ENCODE measurements around the gene PITRM1.

The PITRM1 gene

DNA sequence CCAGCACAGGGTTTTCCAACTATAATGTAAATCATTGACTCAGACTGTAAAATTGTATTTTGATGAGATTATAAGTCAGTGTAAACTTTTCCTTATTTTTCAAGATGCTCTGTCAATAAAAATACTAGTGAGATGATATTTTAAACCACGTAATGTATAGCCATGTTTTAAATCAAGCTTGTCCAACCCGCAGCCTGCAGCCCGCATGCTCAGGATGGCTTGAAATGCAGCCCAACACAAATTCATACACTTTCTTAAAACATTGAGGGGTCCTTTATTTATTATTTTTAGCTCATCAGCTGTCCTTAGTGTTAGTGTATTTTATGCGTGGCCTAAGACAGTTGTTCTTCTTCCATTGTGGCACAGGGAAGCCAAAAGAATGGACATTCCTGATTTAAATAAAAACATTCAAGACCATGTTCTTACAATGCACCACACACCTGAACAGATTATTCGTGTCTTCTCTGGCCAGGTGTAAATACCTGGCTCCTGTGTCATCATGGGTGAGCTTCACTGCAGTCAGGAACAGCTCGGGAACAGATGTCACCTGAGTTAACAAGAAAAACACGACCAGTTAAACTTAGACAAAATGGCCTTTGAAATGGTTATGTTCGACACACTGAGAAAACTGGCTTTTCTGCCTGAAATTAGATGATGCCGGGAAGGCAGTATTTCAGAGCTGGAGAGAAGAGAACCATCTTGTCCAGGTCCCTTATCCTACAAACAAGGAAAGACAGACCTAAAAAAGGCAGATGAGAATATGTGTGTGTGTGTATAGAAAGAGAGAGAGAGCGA lies 5.9 kb downstream of the PITRM1 start:
- no peak for DNase-seq (ENCODE audit: low read depth in 2 of 2)

DNA sequence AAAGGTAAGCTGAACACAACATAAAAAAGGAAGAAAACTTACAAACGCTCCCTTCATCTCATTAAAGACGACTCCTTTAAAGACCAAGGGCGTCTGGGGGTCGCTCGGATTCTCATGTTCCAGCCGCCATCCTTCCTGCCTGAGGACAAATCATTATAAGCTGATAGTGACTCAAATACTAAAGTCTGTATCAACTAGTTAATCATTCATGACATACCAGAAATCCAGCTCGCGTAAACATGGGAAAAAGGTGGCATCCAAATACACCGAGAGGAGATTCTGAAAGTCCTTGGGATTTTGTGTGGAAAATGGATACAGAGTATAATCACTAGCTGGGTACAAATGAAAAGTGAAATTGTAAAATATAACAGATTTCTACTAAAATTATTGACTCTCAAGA lies 7.4 kb downstream of the PITRM1 start:
- no peak for DNase-seq (ENCODE audit: low read depth in 2 of 2)

DNA sequence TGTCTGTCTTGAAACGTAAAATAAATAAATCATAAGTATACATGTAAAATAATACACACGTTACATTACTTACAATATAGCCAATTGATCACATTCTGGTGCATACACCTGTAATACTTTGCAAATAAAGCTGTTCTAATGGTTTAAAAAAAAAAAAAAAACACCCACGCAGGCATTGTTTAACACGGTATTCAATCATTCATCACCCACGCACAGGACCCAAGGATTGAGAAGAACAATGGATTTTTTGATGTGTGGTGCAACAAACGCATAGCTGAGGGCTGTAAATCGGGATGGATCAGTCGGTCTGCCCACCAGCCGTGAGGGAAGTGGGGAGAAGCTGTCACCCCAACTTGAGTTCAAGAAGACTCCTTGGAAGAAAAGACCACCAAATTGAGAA lies 8.7 kb downstream of the PITRM1 start:
- no peak for DNase-seq (ENCODE audit: low read depth in 2 of 2)

DNA sequence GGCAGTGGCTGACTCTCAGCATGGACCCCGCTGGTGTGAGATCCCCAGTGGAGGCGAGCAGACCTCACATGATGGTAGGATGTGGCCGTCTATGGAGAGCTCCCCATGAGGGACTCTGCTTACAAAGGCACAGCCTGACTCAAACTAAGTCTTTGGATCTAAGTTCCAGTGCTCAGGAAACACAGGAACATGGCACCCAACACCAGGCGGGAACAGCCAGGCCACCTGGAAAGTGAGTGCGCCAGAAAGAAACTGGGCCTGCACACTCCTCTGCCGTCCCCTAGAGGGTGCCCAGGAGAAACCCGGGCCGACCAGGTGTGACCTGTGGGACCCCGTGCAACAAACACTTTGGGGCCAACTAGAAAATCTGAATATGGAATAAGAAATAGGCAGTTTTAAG lies 10.0 kb downstream of the PITRM1 start:
- no peak for DNase-seq (ENCODE audit: low read depth in 2 of 2)

DNA sequence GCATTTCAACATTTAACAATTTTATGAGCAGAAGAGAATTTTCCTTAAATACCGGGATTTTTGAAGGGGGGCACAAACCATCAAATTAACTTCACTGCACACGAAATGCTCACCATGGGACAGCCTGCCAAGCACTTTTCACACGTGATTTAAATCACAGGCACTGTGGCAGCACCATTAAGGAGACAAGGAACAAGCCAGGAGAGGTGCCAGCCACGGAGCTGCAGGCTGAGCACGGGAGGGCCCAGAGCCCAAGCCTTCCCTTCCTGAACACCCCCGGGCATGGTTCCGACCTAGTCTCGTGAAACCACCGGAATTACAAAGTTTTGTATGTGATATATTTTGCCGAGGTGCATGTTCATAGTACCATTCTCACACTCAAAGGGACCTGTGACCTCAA lies 13.4 kb downstream of the PITRM1 start:
- DNase-seq (ENCODE audit: low read depth in 2 of 2) = no peak

DNA sequence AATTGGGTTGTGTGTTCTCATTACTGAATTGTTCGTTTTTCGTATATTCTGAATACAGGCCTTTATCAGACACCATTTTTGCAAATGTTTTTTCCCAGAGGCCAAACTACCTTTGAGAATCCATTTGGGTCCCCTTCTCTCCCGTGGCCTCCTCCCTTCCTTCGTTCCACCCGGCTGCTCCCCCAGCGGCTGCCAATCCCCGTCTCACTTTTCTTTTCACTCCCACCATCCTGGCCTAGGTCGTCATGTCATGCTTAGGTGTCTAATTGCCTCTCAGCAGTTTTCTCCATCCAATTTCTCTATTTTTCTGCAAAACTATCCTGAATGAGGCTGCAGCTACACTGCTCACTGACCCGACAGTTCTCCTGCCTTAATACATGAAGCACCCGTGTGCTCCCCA lies 17.9 kb downstream of the PITRM1 start:
- DNase-seq (ENCODE audit: low read depth in 2 of 2) = no peak

DNA sequence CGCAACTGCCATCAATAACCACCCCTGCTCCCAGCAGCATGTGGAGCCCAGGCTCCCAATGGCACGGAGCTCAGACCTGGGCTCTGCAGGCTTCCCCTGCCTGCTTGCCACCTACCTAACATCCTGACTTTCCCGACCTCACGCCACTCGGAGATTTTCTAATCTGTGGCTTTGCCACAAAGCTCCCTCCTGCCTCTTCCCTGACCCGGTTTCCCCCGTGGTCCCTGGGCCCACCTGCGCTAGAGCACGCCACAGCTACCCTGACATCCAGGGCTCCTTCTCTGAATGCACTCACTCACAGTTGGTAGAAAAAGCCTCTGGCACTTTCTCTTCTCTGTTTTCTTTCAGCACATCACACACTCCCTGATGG lies 20.0 kb downstream of the PITRM1 start:
- DNase-seq (ENCODE audit: low read depth in 2 of 2) = no peak

DNA sequence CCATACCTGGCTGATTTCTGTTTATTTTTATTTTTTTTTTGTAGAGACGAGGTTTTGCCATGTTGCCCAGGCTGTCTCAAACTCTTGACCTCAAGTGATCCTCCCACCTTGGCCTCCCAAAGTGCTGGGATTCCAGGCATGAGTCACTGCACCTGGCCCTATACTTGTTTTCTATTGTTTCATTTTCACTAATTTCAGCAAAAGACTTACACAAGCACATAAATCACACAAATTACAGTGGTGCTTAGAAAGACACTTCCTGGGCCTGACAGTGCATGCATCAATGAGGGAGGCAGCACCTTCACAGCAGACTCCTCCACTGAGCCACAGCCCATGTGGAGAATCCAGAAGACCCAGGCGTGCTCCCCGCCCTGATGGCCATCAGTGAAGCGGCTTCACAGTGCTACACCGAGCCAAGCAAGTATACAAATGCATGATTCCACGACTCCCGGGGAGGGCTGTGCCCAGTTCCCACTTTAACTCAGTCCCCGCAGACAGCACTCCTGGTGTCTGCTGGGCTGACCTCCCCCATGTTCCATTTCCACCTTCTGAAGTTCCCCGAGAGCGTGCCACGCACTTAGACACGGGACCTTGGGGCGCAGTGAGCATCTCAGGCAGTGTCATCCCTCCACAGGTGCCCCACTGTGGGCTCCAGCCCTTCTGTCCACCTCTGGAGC lies 20.6 kb downstream of the PITRM1 start:
- no peak for DNase-seq (ENCODE audit: low read depth in 2 of 2)

DNA sequence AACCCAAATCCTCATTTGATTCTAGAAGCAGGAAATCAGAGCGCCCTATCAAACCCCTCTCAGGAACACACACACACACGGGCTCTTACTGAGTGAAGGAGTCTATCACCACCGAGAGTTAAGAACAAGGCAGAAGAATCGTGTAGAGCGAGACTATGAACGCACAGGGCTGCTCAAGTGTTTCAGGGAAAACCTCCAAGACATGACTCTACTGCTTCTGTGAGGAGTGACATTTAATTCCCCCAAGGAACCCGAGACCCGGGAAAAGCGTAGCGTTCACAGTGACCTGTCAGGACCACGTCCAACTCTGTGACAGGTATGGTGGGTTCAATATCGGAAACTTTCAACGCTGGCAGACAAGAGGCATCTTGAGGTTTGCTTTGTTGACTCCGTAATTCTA lies 21.6 kb downstream of the PITRM1 start:
- DNase-seq (ENCODE audit: low read depth in 2 of 2) = no peak

DNA sequence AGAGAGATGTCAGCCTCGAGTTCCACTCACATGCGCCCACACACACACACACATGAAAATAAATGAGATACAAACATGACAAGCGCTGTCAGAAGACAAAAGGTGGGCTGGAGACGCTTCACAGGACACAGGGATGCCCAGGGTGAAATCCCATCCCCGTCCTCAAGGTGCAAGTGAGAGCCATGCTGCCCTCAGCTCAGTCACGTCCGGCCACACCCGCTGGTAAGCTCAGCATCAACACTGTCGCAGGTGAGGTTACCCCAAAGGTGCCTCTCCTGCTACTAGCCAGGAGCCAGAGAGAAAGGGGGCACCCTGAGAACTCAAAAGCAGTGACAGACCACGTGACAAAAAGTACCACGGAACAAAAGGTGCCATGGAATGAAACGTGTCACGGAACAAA lies 22.2 kb downstream of the PITRM1 start:
- DNase-seq (ENCODE audit: low read depth in 2 of 2) = no peak

DNA sequence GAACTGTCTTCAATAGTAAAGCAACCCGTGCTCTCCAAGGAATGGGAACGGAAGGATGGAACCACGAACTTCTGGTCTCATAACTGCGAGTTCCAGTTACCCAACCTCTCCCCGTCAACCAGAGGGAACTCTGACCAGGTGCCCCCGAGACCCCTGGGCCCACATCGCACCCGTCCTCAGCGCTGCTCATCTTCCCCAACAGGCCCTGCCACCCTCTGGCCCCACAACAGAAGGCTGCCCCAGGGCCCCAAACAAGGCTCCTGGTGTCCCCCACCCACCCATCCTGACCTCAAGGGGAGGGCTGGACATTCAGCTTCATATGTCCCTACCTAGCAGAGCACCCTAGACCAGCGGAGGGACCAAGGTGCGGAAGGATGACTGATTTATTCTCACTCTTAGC lies 22.7 kb downstream of the PITRM1 start:
- DNase-seq (ENCODE audit: low read depth in 2 of 2) = no peak

DNA sequence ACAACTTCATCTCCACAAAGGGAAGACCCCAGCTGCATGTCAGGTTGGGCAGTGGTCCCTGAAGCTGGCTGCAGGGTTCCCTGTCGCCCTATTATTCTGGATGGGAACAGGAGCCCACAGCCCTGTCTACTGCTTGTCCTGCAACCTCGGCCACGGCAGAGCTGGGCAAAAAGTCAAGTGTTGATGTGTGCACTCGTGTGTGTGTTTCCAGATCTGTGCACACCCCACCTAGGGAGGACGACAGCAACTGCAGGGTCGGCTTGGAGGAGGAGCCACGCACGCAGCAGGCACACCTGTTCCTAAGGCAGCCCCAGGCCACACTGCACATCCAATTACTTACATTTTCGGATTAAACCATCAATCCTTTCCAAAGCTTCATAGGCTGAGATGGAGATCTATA lies 23.6 kb downstream of the PITRM1 start:
- no peak for DNase-seq (ENCODE audit: low read depth in 2 of 2)

DNA sequence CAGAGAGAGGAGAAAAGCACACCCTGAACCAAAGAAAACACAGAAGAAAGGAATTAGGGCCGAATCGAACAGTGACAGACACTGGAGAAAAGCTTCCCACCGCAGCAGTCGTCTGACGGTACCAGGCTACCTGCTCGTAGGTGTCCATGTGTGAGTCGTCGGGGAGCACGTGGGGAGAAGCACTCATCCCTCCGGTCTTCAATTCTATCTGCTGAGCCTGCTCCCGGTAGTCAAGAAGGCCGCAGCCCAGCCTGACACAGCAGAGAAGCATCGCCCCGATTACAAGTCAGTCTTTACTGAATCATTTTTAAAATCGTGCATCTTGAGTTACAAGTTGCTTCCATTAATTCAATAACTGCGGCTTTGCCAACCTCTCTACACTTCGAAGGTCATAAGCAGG lies 24.5 kb downstream of the PITRM1 start:
- no peak for DNase-seq (ENCODE audit: low read depth in 2 of 2)

DNA sequence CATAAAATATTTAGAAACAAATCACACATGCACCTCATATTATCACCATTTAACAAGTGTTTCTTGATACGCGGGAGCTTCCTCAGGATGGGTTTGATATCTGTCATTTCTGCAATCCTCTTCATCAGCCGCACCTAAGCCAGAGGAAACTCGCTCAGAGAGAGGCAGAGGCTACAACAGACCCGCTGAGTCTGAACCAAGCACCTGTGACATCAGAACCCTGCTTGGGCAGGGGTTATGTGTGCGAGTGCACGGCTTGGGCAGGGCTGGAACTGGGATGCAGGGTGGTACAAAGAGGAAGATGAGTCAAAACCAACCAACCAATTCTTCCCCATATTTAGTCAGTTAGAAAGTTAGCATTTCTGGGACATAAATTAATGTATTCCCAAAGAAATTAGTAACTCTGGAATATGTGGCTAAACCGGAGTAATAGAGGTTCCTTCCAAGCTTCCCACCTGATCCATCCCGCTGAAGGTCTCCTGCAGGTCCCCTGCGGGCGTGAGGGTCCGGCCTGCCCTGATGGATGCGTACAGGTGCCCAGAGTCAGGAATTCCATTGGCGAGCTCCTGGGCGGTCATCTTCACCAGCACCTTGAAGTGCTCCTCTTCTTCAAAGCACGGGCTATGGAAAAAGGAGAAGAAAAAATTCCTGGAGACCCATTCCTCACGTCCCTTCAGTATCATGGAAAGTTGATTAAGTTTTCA lies 25.3 kb downstream of the PITRM1 start:
- DNase-seq (ENCODE audit: low read depth in 2 of 2) = no peak

DNA sequence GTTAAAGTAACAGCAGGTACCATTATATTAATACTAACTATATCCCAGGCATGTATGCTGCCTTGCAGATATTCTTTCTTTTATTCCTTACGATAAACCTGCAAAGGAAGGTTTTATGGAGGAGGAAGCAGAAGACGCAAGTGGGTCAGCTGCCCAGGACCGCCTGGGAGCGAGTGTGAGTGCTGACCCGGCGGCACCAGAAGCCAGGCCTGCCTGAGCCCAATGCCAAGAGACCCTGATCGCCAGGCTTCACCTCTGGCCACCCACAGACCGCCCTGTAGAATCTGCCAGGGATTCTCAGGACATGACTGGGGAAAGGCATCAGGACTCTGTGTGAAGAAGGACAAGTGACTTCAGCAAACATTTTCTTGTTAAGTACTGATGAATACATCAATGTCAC lies 26.3 kb downstream of the PITRM1 start:
- no peak for DNase-seq (ENCODE audit: low read depth in 2 of 2)

DNA sequence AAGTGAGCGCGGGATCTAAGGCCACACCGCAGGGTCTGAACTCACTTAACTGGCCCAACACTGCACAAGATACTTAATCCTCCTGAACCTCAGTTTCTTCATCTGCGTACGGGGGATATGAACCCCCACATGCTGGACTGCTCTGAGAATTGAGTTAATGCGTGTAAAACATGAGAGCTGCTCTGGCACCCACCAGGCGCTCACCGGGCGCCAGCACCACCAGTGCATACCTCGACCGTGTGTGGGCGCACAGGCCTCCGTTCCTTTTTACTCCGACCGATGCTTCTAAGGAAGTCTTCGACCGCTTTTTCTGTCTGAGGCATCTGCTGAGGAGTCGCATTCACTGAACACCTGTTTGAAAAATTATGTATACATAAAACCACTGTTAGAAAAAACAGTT lies 27.2 kb downstream of the PITRM1 start:
- DNase-seq (ENCODE audit: low read depth in 2 of 2) = no peak

DNA sequence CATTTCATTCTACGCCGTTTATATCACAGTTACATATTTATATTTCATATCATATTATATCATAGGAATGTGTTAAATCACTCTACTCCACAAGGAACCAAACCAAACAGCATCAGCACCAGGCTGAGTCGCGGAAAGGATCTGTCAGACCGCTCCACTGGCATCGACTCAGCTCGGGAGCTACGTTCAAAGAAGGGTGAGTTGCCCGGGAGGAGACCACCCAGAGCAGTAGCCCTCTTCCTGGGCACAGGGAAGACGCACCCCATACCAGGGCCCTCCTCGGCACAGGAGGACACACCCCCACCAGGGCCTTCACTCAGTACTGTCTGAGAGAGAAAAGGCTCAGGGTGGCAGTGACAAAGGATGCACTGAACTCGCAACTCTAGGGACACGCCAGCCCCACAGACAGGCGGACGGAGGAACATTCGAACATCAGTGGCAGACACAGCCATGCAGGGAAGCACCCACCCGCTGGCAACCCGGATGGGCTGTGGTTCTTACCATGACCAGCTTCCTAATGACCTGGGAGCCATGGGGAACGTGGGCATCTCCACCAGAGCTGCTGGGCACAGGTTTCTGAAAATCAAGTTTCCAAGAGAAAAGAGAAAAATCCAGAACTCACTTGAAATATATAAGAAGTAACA lies 28.7 kb downstream of the PITRM1 start:
- DNase-seq (ENCODE audit: low read depth in 2 of 2) = no peak

DNA sequence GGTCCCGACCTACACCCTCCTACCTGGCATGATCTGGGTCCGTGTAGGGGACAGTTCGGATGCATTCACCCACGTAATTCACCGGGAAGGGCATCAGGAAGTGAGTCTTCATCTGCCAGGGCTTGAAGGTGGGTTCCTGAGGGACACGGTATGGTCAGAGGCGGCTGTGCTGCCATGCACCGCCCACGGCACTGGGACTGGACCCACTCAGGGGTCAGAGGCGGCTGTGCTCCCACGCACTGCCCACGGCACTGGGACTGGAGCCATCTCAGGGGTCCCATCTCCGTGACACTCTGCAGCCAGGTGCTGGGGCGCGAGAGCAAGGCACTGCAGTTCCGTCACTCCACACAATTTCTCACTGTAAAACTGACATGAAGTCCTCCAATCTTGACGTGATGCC lies 29.2 kb downstream of the PITRM1 start:
- DNase-seq (ENCODE audit: low read depth in 2 of 2) = no peak

DNA sequence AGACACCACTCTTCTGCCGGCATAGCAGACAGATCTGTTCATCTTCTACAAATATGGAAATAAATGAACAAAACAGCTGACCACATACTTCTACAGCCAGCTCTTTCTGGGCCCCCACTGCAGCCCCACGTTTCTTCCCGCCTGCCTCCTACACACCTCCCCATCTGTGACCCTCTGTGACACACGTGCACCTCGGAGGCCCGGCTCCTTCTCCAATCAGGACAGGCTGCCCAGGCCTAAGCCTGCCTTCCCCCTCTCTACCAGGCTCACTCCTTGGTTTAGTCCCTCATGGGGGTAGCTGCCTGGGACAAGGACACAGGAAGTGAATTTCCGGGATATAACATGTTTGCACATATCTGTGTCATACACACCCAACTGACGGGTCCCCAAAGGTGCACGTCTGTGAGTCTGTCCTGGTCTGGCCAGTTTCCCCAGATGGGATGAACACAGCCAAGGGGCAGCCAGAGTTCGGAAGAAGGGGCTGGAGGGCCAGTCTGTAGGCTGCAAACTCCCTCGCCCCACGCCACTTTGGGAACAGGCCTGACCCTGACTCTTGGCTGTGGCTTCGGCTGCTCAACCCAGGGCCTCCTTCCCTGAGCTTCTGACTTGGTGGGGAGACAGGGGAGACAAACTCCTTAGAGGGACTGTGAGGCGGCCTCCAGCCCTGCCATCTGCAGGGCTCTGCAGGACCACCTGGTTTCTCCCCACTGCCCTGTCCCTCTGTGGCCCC lies 30.3 kb downstream of the PITRM1 start:
- no peak for DNase-seq (ENCODE audit: low read depth in 2 of 2)

DNA sequence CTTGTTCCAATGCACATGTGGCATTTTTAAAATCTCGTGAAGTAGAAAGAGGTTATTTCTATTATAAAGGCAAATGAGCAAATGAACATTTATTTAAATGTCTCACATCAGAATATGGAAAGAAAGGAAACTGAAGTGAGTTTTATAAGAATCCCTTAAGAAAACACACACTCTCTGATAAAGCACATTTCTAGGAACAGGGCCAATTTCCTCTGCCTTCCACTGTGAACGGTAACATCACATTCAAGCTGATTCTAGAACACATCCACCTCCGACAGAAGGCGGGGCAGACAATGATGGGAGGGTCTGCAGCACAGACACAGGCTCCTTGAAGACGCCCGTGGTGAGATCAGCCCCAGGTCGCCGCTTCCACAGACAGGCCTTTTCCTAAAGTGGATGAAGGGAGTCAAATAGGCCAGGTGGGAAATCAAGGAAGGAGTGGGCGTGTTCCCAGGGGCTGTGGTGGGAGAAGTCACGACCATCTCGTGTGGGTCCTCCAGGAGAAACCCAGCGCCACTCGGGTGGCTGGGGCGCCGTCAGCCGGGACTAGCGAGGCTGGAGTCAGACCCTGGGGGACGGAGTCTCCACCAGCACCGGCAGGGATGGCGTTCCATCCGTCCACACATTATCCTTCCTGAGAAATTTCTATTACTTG lies 31.1 kb downstream of the PITRM1 start:
- no peak for DNase-seq (ENCODE audit: low read depth in 2 of 2)

DNA sequence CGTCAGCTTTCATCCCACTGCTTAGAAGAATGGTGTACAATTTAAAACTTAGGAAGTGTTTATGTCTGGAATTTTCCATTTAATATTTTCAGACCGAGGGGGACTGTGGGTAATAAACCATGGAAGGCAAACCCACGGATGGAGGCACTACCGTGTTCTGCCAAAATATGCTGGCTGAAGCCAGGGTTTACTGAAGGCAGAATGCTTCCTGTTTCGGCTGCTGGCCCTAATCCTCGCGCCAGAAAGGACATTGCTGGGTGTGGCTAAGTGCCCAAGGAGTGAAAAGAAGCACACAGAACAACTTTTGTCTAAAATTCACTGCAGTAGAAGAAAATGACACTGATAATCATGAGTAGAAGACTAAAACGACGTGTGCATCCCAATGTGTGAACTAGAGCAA lies 32.3 kb downstream of the PITRM1 start:
- DNase-seq (ENCODE audit: low read depth in 2 of 2) = no peak
